Upper lobe of left lung (tissue), 6 donors: ENCODE data around the gene MLN. TPM values are rescaled to one million over a fixed set of nuclear protein-coding genes. Genes with fewer than 3 reads are reported as not detected.

Experiments
- ATAC-seq, 2 donors: fragments of 200-7000 bp; cut with Tn5 transposase; one replicate each; pipeline ENCODE4 v1.9.1; 2022; ENCODE audit warnings: mild to moderate bottlenecking in 2 of 2, moderate library complexity in 2 of 2; ENCODE audit not compliant: low FRiP score in 2 of 2
- DNase-seq, 2 donors: peaks; one replicate each; pipeline ENCODE4 v3.0.0-alpha.2; 2019 to 2020
- H3K27ac ChIP-seq, 4 donors: fragments of 200-600 bp; sonication (generic); one replicate each; pipeline ENCODE4 v1.5.1; 2016 to 2019
- H3K27me3 ChIP-seq, 4 donors: fragments of 200-600 bp; sonication (generic); one replicate each; pipeline ENCODE4 v1.5.1; 2017 to 2019
- H3K36me3 ChIP-seq, 4 donors: fragments of 200-600 bp; sonication (generic); one replicate each; pipeline ENCODE4 v1.5.1; 2016 to 2019
- H3K4me1 ChIP-seq, 4 donors: fragments of 200-600 bp; sonication (generic); one replicate each; pipeline ENCODE4 v1.5.1; 2018 to 2019
- H3K4me3 ChIP-seq, 4 donors: fragments of 200-600 bp; sonication (generic); one replicate each; pipeline ENCODE4 v1.5.1; 2017 to 2019; ENCODE audit warnings: mild to moderate bottlenecking in 2 of 4, moderate library complexity in 1 of 4
- H3K9me3 ChIP-seq, 4 donors: fragments of 200-600 bp; sonication (generic); one replicate each; pipeline ENCODE4 v1.5.1; 2018 to 2019
- EP300 ChIP-seq, 4 donors: sonication (generic); formaldehyde crosslinking; IDR thresholded peaks; one replicate each; pipeline ENCODE4 v1.5.1; 2017; ENCODE audit warnings: antibody characterized with exemption in 4 of 4, control low read depth in 2 of 4
- POLR2A ChIP-seq, 4 donors: fragments of 450-650 bp; IDR thresholded peaks; one replicate each; pipeline ENCODE4 v1.5.1; 2016 to 2017; ENCODE audit warnings: antibody characterized with exemption in 4 of 4, mild to moderate bottlenecking in 2 of 4
- POLR2AphosphoS5 ChIP-seq, 2 donors: sonication (generic); formaldehyde crosslinking; IDR thresholded peaks; one replicate each; pipeline ENCODE4 v1.5.1; 2017; ENCODE audit warnings: antibody characterized with exemption in 2 of 2
- WGBS, 2 donors: methylation state at CpG; one replicate each; pipeline ENCODE4 v1.1.5; 2017 to 2018; 5-methylcytosine and 5-hydroxymethylcytosine counted together
- total RNA-seq, 6 donors: library from RNA; depleted of rRNA in 4 of 6; stranded (reverse); fragments of >200 nt in 4 of 6; gene quantifications; one replicate each; pipeline versions ENCODE4 v1.1.0 to v1.2.1, GENCODE V29; 2016 to 2021
- TF ChIP-seq, protein P1 (sequence below), 6 experiments: fragments of 450-650 bp in 4 of 6; fragments of 200-600 bp in 2 of 6; sonication (generic) in 2 of 6; IDR thresholded peaks; one replicate each; pipeline ENCODE4 v1.5.1; 2016 to 2019; ENCODE audit warnings: antibody characterized with exemption in 6 of 6
- donor health status: DM: no; HTN: no; CAD: no; lungs with moderate emphysema.
- donor health status: DM: no; HTN: yes; CAD: no; lungs with severe emphysema.

MLN gene
- total RNA-seq, 6 donors from 2014 or later = not detected

DNA sequence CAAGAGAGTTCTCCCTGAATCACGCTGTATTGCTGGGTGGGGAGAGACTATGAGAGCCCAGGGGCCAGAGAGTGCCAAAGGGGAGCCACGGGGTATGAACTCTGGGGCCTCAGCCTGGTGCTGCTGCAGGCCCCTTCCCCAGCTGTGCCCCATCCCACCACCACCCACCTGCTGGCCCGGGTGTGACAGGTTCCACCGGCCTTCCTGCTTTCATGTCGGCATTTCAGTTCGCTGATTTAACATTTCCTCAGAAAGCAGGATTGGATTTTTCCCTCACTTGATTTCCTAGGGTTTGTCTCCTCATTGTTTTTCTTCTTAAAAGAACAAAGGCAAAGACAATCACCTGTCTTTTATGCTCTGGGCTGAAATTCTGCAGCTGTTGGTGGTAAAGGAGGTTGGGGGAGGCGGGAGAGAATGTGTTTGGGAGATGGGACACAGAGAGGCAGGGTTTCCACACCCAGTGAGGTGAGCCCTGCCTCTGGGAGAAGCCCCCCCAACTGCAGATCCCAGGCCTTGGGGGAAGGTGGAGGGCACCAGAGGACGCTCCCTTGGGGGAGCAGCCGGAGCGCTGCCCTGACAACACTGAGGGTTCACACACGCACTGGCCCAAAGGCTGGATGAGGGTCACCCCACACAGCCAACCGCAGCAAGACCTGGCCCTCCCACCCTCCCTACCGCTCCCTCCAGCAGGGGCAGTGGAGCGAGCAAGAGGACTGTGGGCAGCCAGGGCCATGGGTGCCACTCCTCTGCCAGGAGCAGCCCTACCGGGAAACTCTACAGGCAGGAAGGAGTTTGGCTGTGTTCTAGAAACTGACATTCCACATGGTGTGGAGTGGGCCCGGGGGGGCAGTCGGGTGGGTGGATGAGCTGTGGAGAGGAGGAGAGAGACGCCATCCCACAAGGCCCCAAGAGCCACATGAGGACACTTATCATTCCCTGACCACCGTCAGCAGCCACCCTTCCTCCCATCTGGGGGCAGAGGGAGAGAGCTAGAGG lies 10.5 kb upstream of the MLN start:
- H3K9me3 ChIP-seq = no peaks in the 10 kb centered on the region
- TF ChIP-seq, protein P1, sequence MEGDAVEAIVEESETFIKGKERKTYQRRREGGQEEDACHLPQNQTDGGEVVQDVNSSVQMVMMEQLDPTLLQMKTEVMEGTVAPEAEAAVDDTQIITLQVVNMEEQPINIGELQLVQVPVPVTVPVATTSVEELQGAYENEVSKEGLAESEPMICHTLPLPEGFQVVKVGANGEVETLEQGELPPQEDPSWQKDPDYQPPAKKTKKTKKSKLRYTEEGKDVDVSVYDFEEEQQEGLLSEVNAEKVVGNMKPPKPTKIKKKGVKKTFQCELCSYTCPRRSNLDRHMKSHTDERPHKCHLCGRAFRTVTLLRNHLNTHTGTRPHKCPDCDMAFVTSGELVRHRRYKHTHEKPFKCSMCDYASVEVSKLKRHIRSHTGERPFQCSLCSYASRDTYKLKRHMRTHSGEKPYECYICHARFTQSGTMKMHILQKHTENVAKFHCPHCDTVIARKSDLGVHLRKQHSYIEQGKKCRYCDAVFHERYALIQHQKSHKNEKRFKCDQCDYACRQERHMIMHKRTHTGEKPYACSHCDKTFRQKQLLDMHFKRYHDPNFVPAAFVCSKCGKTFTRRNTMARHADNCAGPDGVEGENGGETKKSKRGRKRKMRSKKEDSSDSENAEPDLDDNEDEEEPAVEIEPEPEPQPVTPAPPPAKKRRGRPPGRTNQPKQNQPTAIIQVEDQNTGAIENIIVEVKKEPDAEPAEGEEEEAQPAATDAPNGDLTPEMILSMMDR (IDR thresholded peaks at IDR 0.05) = no peak
- TF ChIP-seq EP300 (IDR thresholded peaks at IDR 0.05) = no peak
- no peak for TF ChIP-seq POLR2AphosphoS5 (IDR thresholded peaks at IDR 0.05)
- TF ChIP-seq POLR2A (IDR thresholded peaks at IDR 0.05) = no peak
- no peak overlapping the region for H3K27ac ChIP-seq
- peaks cover 0 to 14% (median 0%) of the 10 kb centered on the region in 4 donors for H3K4me1 ChIP-seq
- ATAC-seq = no peak
- WGBS, 2 donors = 60 to 61% methylated on average over 13 to 15 of the region's 19 CpGs
- H3K27me3 ChIP-seq = peaks cover 0 to 10% (median 0%) of the 10 kb centered on the region in 4 donors
- DNase-seq = no peak
- no peak overlapping the region for H3K4me3 ChIP-seq
- no peaks in the 10 kb centered on the region for H3K36me3 ChIP-seq

DNA sequence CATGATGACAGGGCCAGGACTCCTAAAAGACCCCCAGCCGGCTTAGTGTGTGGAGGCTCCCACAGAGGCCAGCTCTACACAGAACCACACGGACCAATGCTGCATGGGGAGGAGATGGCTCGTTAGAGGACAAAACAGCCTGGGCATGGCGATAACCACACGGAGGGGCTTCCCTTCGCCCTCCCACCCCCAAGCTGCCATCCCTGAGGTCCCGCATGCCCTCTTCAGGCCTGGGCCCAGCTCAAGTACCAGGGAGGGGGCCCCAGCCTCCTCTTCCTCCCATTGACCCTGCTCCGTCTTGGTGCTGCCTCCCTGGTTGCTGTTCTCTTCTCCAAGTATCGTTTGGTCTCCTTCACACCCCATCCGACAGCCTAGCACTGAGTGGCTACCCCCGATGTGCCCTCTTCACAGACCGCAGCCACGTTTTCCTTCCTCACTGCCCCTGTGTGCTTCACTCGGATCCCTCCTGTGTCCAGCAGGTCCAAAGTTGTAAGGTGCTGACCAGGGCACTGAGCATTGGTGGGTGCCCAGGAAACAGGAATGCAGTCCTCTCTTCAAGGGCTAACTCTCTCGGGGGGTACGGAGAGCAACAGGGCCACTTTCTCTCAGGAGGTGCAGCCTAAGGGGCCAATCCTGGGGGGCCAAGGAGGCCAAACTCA lies 9.6 kb upstream of the MLN start:
- DNase-seq = no peak
- no peaks in the 10 kb centered on the region for H3K36me3 ChIP-seq
- H3K4me1 ChIP-seq = peaks cover 0 to 14% (median 0%) of the 10 kb centered on the region in 4 donors
- H3K4me3 ChIP-seq = no peak overlapping the region
- TF ChIP-seq, protein P1 (IDR thresholded peaks at IDR 0.05) = no peak
- TF ChIP-seq POLR2A (IDR thresholded peaks at IDR 0.05) (no peak), POLR2AphosphoS5 (IDR thresholded peaks at IDR 0.05) (no peak), EP300 (IDR thresholded peaks at IDR 0.05) (no peak)
- H3K27me3 ChIP-seq = peaks cover 0 to 10% (median 0%) of the 10 kb centered on the region in 4 donors
- peak in 1 of 2 donors; percentile 32 for ATAC-seq
- H3K27ac ChIP-seq = no peak overlapping the region
- no peaks in the 10 kb centered on the region for H3K9me3 ChIP-seq
- WGBS, 2 donors = 51 to 62% methylated on average over 14 to 16 of the region's 16 CpGs

DNA sequence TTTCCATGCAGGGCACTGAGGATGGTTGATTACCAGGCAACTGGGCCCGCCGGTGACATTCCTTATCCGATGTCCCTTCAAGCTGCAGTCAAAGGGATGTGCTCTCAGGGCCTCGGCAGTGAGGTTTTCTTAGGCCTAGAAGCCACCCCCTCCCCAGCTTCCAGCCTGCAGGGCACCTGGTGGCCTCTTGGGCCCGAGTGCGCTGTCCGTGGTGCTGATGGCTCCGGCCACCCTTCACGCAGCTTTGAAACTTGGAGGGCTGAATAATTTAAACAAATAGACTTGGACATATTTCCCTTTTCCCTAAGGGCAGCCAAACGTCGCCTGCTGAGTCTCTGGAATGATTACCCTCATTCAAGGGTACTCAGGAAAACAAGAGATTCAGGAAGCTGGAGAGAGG lies 8.9 kb upstream of the MLN start:
- Histone ChIP-seq H3K27ac (no peak overlapping the region), H3K4me3 (no peak overlapping the region), H3K36me3 (no peaks in the 10 kb centered on the region), H3K9me3 (no peaks in the 10 kb centered on the region), H3K27me3 (peaks cover 0 to 10% (median 0%) of the 10 kb centered on the region in 4 donors), H3K4me1 (peaks cover 0 to 9% (median 0%) of the 10 kb centered on the region in 4 donors)
- DNase-seq (peak; percentile 31 to 88), ATAC-seq (peak; percentile 39 to 58)
- TF ChIP-seq, protein P1 (IDR thresholded peaks at IDR 0.05) = peak in 3 of 6 experiments; percentile 17 to 47 (median 34)
- TF ChIP-seq EP300 (IDR thresholded peaks at IDR 0.05) = no peak
- WGBS, 2 donors = 8% methylated on average over 5 to 11 of the region's 11 CpGs

DNA sequence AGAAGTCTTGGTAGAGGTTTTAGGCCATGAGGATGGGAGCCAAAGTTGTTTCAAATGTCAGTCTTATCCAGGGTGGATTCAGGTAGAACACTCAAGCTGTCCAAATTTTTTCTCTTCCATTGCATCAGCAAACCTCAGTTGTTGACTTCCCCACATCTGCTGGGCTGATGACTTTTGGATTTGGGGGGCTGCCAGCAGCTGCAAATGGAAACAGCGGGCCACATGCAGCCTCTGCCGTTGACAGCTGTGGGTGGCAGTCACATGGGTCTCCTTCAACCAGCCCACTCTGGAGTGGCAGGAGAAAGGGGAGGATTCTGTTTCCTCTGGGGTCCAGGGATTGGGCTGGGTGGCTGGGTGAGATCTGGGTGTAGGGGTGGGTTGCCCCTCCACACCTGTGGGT lies 5.8 kb upstream of the MLN start:
- TF ChIP-seq EP300 (IDR thresholded peaks at IDR 0.05) = no peak
- TF ChIP-seq, protein P1 (IDR thresholded peaks at IDR 0.05) = no peak
- TF ChIP-seq POLR2A (IDR thresholded peaks at IDR 0.05) = no peak
- no peak for TF ChIP-seq POLR2AphosphoS5 (IDR thresholded peaks at IDR 0.05)
- H3K9me3 ChIP-seq = no peaks in the 10 kb centered on the region
- 37 to 52% methylated on average over 2 of the region's 2 CpGs for WGBS, 2 donors
- ATAC-seq = no peak
- no peaks in the 10 kb centered on the region for H3K36me3 ChIP-seq
- H3K27me3 ChIP-seq = peaks cover 0 to 6% (median 0%) of the 10 kb centered on the region in 4 donors
- no peaks in the 10 kb centered on the region for H3K4me1 ChIP-seq
- H3K27ac ChIP-seq = no peak overlapping the region
- DNase-seq = no peak
- no peak overlapping the region for H3K4me3 ChIP-seq
